ENCODE measurements around the gene CNOT3. TPM values are rescaled to one million over a fixed set of nuclear protein-coding genes. Genes with fewer than 3 reads are reported as not detected.

Gene CNOT3
- total and polyA plus RNA-seq, 2 of the 13 experiments (the other 11 are each of a cell fraction or from before 2014, with no cell fraction given) = 4.3 to 5.8 TPM

DNA sequence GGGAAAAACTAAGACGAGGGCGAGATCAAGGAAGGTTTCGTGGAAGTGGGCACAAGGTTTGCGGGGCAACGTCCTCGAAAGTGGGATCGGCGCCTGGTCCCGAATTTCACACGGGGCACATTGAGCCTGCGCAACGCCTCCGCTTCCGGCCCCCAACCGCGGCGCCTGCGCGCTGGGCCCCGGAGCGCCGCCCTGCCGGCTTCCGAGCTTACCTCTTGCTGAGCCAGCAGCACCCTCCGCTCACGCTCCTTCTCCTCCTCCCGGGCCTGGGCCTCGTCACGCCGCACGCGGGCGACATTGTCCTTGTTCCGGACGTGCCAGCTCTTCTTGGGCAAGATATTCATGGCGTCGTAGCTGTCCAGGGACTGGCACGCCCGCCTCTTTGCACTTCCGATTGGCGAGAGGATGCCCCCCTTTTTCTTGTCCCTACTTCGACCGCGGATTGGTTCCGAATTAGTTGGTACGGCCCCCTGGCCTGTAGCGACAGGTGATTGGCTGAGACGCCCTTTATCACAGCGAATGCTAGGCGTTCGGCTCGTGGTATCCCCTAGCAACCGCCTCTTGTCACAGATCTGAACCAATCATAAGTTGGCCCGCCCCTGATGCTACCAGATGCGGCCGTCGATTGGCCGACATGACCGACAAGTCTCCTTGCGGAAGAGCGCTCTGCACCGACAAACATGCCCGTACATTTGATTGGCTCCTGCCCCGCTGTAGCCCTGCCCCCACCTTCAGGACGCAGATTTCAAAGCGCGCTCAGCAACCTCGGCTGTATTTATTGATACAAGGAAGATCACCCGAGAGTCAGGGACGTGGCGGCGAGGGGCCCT is 22.0 kb downstream of the CNOT3 start, which contains the start of gene LENG1 (continued):
- TF ChIP-seq CBFB (CRISPR knock-in tag; IDR thresholded peaks at IDR 0.05) (peak; percentile 74; the same call in 1 of the 2 replicates), FOXK1 (CRISPR knock-in tag; IDR thresholded peaks at IDR 0.05; ENCODE audit: borderline replicate concordance, low read depth) (peak; percentile 68; the same call in 1 of the 2 replicates), JDP2 (CRISPR knock-in tag; IDR thresholded peaks at IDR 0.05; ENCODE audit: borderline replicate concordance) (no peak), KMT2B (CRISPR knock-in tag; IDR thresholded peaks at IDR 0.05) (peak; percentile 47; the same call in 1 of the 2 replicates), RNF2 (conservative IDR thresholded peaks at IDR 0.05; ENCODE audit: low read depth) (peak; percentile 72; the same call in 1 of the 2 replicates), RBM39 (IDR thresholded peaks at IDR 0.05; ENCODE audit: low read depth, low read length, poor library complexity, severe bottlenecking) (peak; percentile 77), NFKB2 (CRISPR knock-in tag; IDR thresholded peaks at IDR 0.05; ENCODE audit: borderline replicate concordance) (0 out of 2 replicates have a peak, but pooled peaks have one; percentile 17), ZNF263 (CRISPR knock-in tag; IDR thresholded peaks at IDR 0.05) (no peak; the same call in 1 of the 2 replicates), ZNF235 (CRISPR knock-in tag; IDR thresholded peaks at IDR 0.05; ENCODE audit: borderline replicate concordance) (no peak), ZNF550 (CRISPR knock-in tag; IDR thresholded peaks at IDR 0.05; ENCODE audit: borderline replicate concordance) (no peak), RXRB (CRISPR knock-in tag; IDR thresholded peaks at IDR 0.05; ENCODE audit: borderline replicate concordance) (peak; percentile 27; the same call in 1 of the 2 replicates), NAIF1 (CRISPR knock-in tag; IDR thresholded peaks at IDR 0.05; ENCODE audit: borderline replicate concordance) (no peak), ZNF891 (CRISPR knock-in tag; IDR thresholded peaks at IDR 0.05) (no peak), GABPA (IDR thresholded peaks at IDR 0.05; ENCODE audit: low read depth, low read length) (peak; percentile 62), GABPA (CRISPR knock-in tag; IDR thresholded peaks at IDR 0.05; ENCODE audit: low read depth) (peak; percentile 84)
- TF ChIP-seq, protein P1, sequence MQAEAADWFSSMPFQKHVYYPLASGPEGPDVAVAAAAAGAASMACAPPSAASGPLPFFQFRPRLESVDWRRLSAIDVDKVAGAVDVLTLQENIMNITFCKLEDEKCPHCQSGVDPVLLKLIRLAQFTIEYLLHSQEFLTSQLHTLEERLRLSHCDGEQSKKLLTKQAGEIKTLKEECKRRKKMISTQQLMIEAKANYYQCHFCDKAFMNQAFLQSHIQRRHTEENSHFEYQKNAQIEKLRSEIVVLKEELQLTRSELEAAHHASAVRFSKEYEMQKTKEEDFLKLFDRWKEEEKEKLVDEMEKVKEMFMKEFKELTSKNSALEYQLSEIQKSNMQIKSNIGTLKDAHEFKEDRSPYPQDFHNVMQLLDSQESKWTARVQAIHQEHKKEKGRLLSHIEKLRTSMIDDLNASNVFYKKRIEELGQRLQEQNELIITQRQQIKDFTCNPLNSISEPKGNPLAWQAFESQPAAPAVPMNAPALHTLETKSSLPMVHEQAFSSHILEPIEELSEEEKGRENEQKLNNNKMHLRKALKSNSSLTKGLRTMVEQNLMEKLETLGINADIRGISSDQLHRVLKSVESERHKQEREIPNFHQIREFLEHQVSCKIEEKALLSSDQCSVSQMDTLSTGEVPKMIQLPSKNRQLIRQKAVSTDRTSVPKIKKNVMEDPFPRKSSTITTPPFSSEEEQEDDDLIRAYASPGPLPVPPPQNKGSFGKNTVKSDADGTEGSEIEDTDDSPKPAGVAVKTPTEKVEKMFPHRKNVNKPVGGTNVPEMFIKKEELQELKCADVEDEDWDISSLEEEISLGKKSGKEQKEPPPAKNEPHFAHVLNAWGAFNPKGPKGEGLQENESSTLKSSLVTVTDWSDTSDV (CRISPR knock-in tag; IDR thresholded peaks at IDR 0.05) = no peak
- TF ChIP-seq, protein P2, sequence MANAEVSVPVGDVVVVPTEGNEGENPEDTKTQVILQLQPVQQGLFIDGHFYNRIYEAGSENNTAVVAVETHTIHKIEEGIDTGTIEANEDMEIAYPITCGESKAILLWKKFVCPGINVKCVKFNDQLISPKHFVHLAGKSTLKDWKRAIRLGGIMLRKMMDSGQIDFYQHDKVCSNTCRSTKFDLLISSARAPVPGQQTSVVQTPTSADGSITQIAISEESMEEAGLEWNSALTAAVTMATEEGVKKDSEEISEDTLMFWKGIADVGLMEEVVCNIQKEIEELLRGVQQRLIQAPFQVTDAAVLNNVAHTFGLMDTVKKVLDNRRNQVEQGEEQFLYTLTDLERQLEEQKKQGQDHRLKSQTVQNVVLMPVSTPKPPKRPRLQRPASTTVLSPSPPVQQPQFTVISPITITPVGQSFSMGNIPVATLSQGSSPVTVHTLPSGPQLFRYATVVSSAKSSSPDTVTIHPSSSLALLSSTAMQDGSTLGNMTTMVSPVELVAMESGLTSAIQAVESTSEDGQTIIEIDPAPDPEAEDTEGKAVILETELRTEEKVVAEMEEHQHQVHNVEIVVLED (CRISPR knock-in tag; IDR thresholded peaks at IDR 0.05; ENCODE audit: borderline replicate concordance) = peak; percentile 68; the same call in 1 of the 2 replicates
- TF ChIP-seq, protein P3, sequence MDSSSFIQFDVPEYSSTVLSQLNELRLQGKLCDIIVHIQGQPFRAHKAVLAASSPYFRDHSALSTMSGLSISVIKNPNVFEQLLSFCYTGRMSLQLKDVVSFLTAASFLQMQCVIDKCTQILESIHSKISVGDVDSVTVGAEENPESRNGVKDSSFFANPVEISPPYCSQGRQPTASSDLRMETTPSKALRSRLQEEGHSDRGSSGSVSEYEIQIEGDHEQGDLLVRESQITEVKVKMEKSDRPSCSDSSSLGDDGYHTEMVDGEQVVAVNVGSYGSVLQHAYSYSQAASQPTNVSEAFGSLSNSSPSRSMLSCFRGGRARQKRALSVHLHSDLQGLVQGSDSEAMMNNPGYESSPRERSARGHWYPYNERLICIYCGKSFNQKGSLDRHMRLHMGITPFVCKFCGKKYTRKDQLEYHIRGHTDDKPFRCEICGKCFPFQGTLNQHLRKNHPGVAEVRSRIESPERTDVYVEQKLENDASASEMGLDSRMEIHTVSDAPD (CRISPR knock-in tag; IDR thresholded peaks at IDR 0.05) = 0 out of 2 replicates have a peak, but pooled peaks have one; percentile 7
- TF ChIP-seq, protein P4, sequence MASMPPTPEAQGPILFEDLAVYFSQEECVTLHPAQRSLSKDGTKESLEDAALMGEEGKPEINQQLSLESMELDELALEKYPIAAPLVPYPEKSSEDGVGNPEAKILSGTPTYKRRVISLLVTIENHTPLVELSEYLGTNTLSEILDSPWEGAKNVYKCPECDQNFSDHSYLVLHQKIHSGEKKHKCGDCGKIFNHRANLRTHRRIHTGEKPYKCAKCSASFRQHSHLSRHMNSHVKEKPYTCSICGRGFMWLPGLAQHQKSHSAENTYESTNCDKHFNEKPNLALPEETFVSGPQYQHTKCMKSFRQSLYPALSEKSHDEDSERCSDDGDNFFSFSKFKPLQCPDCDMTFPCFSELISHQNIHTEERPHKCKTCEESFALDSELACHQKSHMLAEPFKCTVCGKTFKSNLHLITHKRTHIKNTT (CRISPR knock-in tag; IDR thresholded peaks at IDR 0.05) = no peak
- TF ChIP-seq, protein P5, sequence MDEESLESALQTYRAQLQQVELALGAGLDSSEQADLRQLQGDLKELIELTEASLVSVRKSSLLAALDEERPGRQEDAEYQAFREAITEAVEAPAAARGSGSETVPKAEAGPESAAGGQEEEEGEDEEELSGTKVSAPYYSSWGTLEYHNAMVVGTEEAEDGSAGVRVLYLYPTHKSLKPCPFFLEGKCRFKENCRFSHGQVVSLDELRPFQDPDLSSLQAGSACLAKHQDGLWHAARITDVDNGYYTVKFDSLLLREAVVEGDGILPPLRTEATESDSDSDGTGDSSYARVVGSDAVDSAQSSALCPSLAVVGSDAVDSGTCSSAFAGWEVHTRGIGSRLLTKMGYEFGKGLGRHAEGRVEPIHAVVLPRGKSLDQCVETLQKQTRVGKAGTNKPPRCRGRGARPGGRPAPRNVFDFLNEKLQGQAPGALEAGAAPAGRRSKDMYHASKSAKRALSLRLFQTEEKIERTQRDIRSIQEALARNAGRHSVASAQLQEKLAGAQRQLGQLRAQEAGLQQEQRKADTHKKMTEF (CRISPR knock-in tag; IDR thresholded peaks at IDR 0.05) = peak; percentile 62; the same call in 1 of the 2 replicates

Data from HepG2 (cell line).